C4-2B (cell line): ENCODE results near the gene ZSCAN10.
A peak's percentile ranks its signal among the peaks of the same experiment; 100 is the strongest.

ENCODE experiments used
- ZFX ChIP-seq: fragments of 450-650 bp; IDR thresholded peaks from 2 replicates; pipeline ENCODE4 v1.6.1; 2017
- TF ChIP-seq, protein P1 (sequence below): fragments of 450-650 bp; conservative IDR thresholded peaks from 2 replicates; pipeline ENCODE4 v1.5.1; 2017; ENCODE audit warnings: mild to moderate bottlenecking

GRCh38 chr16:3106205-3106928 lies 7.3 kb upstream of the ZSCAN10 start:
- TF ChIP-seq, protein P1, sequence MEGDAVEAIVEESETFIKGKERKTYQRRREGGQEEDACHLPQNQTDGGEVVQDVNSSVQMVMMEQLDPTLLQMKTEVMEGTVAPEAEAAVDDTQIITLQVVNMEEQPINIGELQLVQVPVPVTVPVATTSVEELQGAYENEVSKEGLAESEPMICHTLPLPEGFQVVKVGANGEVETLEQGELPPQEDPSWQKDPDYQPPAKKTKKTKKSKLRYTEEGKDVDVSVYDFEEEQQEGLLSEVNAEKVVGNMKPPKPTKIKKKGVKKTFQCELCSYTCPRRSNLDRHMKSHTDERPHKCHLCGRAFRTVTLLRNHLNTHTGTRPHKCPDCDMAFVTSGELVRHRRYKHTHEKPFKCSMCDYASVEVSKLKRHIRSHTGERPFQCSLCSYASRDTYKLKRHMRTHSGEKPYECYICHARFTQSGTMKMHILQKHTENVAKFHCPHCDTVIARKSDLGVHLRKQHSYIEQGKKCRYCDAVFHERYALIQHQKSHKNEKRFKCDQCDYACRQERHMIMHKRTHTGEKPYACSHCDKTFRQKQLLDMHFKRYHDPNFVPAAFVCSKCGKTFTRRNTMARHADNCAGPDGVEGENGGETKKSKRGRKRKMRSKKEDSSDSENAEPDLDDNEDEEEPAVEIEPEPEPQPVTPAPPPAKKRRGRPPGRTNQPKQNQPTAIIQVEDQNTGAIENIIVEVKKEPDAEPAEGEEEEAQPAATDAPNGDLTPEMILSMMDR = no peak
- peak; percentile 56; the same call in 1 of the 2 replicates for TF ChIP-seq ZFX
